CD4-positive, alpha-beta T cell (primary cell): ENCODE measurements around the gene INSYN2B. TPM values are rescaled to one million over a fixed set of nuclear protein-coding genes. Genes with fewer than 3 reads are reported as not detected.

Experiments
- ATAC-seq: fragments of 200-7000 bp; cut with Tn5 transposase; one replicate; pipeline ENCODE4 v1.10.0; 2022; ENCODE audit warnings: mild to moderate bottlenecking; ENCODE audit not compliant: poor library complexity
- CTCF ChIA-PET: fragments of 350-600 bp; sonication (Branson Sonifier 250); formaldehyde crosslinking; loops from one replicate; lab custom pipeline; 2021; ENCODE audit warnings: antibody characterized with exemption, inconsistent platforms; lab: Charles Lee
- POLR2A ChIA-PET: fragments of 350-600 bp; sonication (Branson Sonifier 250); formaldehyde crosslinking; loops from one replicate; lab custom pipeline; 2021; ENCODE audit warnings: antibody characterized with exemption, inconsistent platforms; lab: Charles Lee
- DNase-seq, 14 experiments: peaks; one replicate each; pipeline ENCODE4 v3.0.0-alpha.2; 2013 to 2020; ENCODE audit warnings: mixed read lengths in 2 of 14
- H3K27ac ChIP-seq, 2 donors: one replicate each; pipeline versions ENCODE4 v1.5.1 to v1.7.0; 2013; ENCODE audit warnings: low read length in 2 of 2, low read depth in 1 of 2, mild to moderate bottlenecking in 1 of 2
- H3K27me3 ChIP-seq, 2 experiments: 1 replicate in 1 of 2; 2 replicates in 1 of 2; pipeline versions ENCODE4 v1.6.1 to v1.7.0; 2013; ENCODE audit warnings: low read length in 2 of 2, control low read depth in 1 of 2, mild to moderate bottlenecking in 1 of 2, moderate library complexity in 1 of 2; ENCODE audit not compliant: insufficient read depth in 2 of 2, control insufficient read depth in 1 of 2
- H3K36me3 ChIP-seq: one replicate; pipeline ENCODE4 v1.6.1; 2013; ENCODE audit warnings: low read length, control low read depth; ENCODE audit not compliant: insufficient read depth
- H3K4me1 ChIP-seq: one replicate; pipeline ENCODE4 v1.6.1; 2013; ENCODE audit warnings: low read length, control low read depth; ENCODE audit not compliant: insufficient read depth
- H3K4me3 ChIP-seq: one replicate; pipeline ENCODE4 v1.5.1; 2013; ENCODE audit warnings: mild to moderate bottlenecking, low read length, moderate library complexity
- H3K9me3 ChIP-seq, 2 experiments: 1 replicate in 1 of 2; 2 replicates in 1 of 2; pipeline versions ENCODE4 v1.6.1 to v1.7.0; 2013; ENCODE audit warnings: low read length in 2 of 2, mild to moderate bottlenecking in 2 of 2, control low read depth in 1 of 2, moderate library complexity in 1 of 2; ENCODE audit not compliant: control insufficient read depth in 1 of 2, insufficient read depth in 1 of 2
- H3K27ac Mint-ChIP-seq: one replicate; pipeline ENCODE4 v1.8.0; 2020; ENCODE audit warnings: mixed read lengths
- H3K27me3 Mint-ChIP-seq: one replicate; pipeline ENCODE4 v1.8.0; 2021; ENCODE audit warnings: mixed read lengths
- H3K36me3 Mint-ChIP-seq: one replicate; pipeline ENCODE4 v1.8.0; 2021; ENCODE audit warnings: low read depth, mixed read lengths
- H3K4me1 Mint-ChIP-seq: one replicate; pipeline ENCODE4 v1.8.0; 2021; ENCODE audit warnings: low read depth, mixed read lengths
- H3K4me3 Mint-ChIP-seq: one replicate; pipeline ENCODE4 v1.8.0; 2020; ENCODE audit warnings: mild to moderate bottlenecking, mixed read lengths
- H3K9me3 Mint-ChIP-seq: one replicate; pipeline ENCODE4 v1.8.0; 2020; ENCODE audit warnings: mixed read lengths
- intact Hi-C, 2 experiments: fragments of 100-400 bp; cut with DNase I in 1 of 2; cut with micrococcal nuclease in 1 of 2; formaldehyde crosslinking; loops; one replicate each; pipeline versions ENCODE4 v1.15.1 to v1.9.0; 2023 to 2025; cut with DNase I, micrococcal nuclease
- total RNA-seq, 174 experiments: library from RNA in 2 of 174; stranded (reverse) in 2 of 174; gene quantifications; one replicate each; pipeline ENCODE4 v1.2.3 and lab custom pipeline; 2021 to 2026
- TF ChIP-seq, protein P1 (sequence below): fragments of 200-600 bp; IDR thresholded peaks from one replicate; pipeline ENCODE4 v1.8.0; 2022; ENCODE audit warnings: antibody characterized with exemption, mild to moderate bottlenecking

INSYN2B gene
- total RNA-seq, 2 experiments from 2014 or later, result not detected

DNA sequence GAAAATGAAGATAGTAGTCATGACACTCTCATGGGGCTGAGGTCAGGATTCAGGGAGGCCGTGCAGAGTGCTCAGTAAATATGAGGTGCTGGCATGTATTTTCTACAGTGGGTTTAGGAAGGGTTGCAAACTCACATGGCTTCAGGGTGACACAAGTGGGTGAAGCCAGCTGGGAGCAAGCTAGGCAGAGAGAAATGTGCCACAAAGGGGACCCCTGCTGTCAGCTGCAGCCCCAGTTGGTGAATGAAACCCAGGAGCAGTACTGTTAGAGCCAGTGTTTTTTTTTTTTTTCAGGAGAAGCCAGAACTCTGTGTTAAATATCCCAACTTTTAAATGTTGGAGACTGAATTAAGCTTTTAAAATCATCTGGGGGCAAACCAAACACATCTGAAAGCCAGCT lies 75.3 kb downstream of the INSYN2B start:
- H3K4me3 Mint-ChIP-seq, result no peak overlapping the region
- H3K9me3 Mint-ChIP-seq, result no peaks in the 10 kb centered on the region
- no peak for DNase-seq
- Histone ChIP-seq H3K27ac (no peak overlapping the region), H3K4me1 (no peaks in the 10 kb centered on the region), H3K4me3 (no peak overlapping the region), H3K36me3 (peaks cover 4% of the 10 kb centered on the region), H3K9me3 (no peaks in the 10 kb centered on the region), H3K27me3 (no peaks in the 10 kb centered on the region)
- ChIA-PET CTCF (no interaction called here), POLR2A (no interaction called here)
- TF ChIP-seq, protein P1, sequence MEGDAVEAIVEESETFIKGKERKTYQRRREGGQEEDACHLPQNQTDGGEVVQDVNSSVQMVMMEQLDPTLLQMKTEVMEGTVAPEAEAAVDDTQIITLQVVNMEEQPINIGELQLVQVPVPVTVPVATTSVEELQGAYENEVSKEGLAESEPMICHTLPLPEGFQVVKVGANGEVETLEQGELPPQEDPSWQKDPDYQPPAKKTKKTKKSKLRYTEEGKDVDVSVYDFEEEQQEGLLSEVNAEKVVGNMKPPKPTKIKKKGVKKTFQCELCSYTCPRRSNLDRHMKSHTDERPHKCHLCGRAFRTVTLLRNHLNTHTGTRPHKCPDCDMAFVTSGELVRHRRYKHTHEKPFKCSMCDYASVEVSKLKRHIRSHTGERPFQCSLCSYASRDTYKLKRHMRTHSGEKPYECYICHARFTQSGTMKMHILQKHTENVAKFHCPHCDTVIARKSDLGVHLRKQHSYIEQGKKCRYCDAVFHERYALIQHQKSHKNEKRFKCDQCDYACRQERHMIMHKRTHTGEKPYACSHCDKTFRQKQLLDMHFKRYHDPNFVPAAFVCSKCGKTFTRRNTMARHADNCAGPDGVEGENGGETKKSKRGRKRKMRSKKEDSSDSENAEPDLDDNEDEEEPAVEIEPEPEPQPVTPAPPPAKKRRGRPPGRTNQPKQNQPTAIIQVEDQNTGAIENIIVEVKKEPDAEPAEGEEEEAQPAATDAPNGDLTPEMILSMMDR, result no peak
- H3K27me3 Mint-ChIP-seq, result no peaks in the 10 kb centered on the region
- peaks cover 40% of the 10 kb centered on the region for H3K36me3 Mint-ChIP-seq
- peaks cover 23% of the 10 kb centered on the region for H3K4me1 Mint-ChIP-seq
- intact Hi-C loops, result no loop called here
- ATAC-seq, result no peak
- no peak overlapping the region for H3K27ac Mint-ChIP-seq

- no peak overlapping the region for H3K27ac Mint-ChIP-seq
- H3K4me1 ChIP-seq, result no peaks in the 10 kb centered on the region
- no peaks in the 10 kb centered on the region for H3K36me3 ChIP-seq
- H3K9me3 ChIP-seq, result no peaks in the 10 kb centered on the region
- H3K4me1 Mint-ChIP-seq, result peaks cover 23% of the 10 kb centered on the region
- no peak overlapping the region for H3K4me3 ChIP-seq
- no peak for ATAC-seq
- no peak for DNase-seq
- H3K27me3 ChIP-seq, result no peaks in the 10 kb centered on the region
- ChIA-PET POLR2A (no interaction called here), CTCF (no interaction called here)
- intact Hi-C loops, result no loop called here
- peaks cover 40% of the 10 kb centered on the region for H3K36me3 Mint-ChIP-seq
- H3K27ac ChIP-seq, result no peak overlapping the region
- H3K27me3 Mint-ChIP-seq, result no peaks in the 10 kb centered on the region
- TF ChIP-seq, protein P1, result no peak
- H3K9me3 Mint-ChIP-seq, result no peaks in the 10 kb centered on the region
- no peak overlapping the region for H3K4me3 Mint-ChIP-seq
These were observed 75.8 kb downstream of the INSYN2B start for GRCh38 chr5:169904508-169904907.

DNA sequence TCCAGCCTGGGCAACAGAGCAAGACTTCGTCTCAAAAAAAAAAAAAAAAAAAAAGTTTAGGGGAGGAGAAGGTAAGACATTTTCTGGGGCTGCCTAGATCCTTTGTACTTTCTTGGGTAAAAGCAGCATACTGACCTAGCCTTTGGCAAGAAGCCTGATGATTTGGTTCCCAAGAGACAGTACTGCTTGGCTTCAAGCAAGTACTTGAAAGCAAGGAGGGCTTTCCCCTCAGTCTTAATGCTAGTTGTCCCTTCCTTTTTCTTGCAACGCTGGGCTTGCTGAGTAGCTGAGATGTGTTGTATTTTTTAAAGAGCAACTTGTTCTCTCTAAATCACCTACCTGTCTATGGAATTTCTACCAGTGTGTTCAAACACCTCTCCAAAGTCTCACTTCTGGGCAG lies 76.2 kb downstream of the INSYN2B start:
- Mint-ChIP-seq H3K4me3 (no peak overlapping the region), H3K9me3 (no peaks in the 10 kb centered on the region), H3K27ac (no peak overlapping the region), H3K4me1 (peaks cover 23% of the 10 kb centered on the region), H3K27me3 (no peaks in the 10 kb centered on the region), H3K36me3 (peaks cover 43% of the 10 kb centered on the region)
- no peak for ATAC-seq
- Histone ChIP-seq H3K4me1 (no peaks in the 10 kb centered on the region), H3K36me3 (no peaks in the 10 kb centered on the region), H3K9me3 (no peaks in the 10 kb centered on the region), H3K27me3 (no peaks in the 10 kb centered on the region), H3K4me3 (no peak overlapping the region), H3K27ac (no peak overlapping the region)
- DNase-seq, result no peak
- intact Hi-C loops, result no loop called here
- POLR2A ChIA-PET, result interaction anchor here (0.7 kb wide), 1 partner anchor 44 kb away, joined by 3 read pairs; no protein-coding TSS in a partner anchor
- TF ChIP-seq, protein P1, result no peak
- CTCF ChIA-PET, result no interaction called here
